Stimulated activated naive CD4-positive, alpha-beta T cell (primary cell): ENCODE results near the gene NPEPL1.

Experiments
- DNase-seq, 6 experiments: peaks; one replicate each; lab custom pipeline; 2025; lab: John Stamatoyannopoulos, UW

Gene NPEPL1

GRCh38 chr20:58684291-58684690, 8.3 kb upstream of the NPEPL1 start:
- DNase-seq = no peak

GRCh38 chr20:58685988-58686387, 6.6 kb upstream of the NPEPL1 start:
- no peak for DNase-seq

- no peak for DNase-seq
These were observed 4.2 kb upstream of the NPEPL1 start for GRCh38 chr20:58688414-58688813.

- no peak for DNase-seq
These were observed 3.8 kb upstream of the NPEPL1 start for GRCh38 chr20:58688840-58689239.

GRCh38 chr20:58690396-58691135, 2.0 kb upstream of the NPEPL1 start:
- DNase-seq = no peak

- DNase-seq = peak in 2 of 6 experiments; percentile 31 to 42
These were observed 624 bp upstream of the NPEPL1 start for GRCh38 chr20:58691773-58692578.

- DNase-seq = peak in 2 of 6 experiments; percentile 38 to 47
These were observed 816 bp downstream of the NPEPL1 start for GRCh38 chr20:58693226-58694006.

GRCh38 chr20:58694241-58695083, 1.9 kb downstream of the NPEPL1 start:
- no peak for DNase-seq

GRCh38 chr20:58695084-58695722, 2.6 kb downstream of the NPEPL1 start:
- no peak for DNase-seq

GRCh38 chr20:58695895-58696375, 3.3 kb downstream of the NPEPL1 start:
- DNase-seq = no peak

GRCh38 chr20:58696411-58696961, 3.9 kb downstream of the NPEPL1 start:
- no peak for DNase-seq

- no peak for DNase-seq
These were observed 4.7 kb downstream of the NPEPL1 start for GRCh38 chr20:58697201-58697866.

GRCh38 chr20:58697867-58698703, 5.5 kb downstream of the NPEPL1 start:
- DNase-seq = no peak

- no peak for DNase-seq
These were observed 6.4 kb downstream of the NPEPL1 start for GRCh38 chr20:58698741-58699622.

- no peak for DNase-seq
These were observed 7.1 kb downstream of the NPEPL1 start for GRCh38 chr20:58699623-58700107.

- no peak for DNase-seq
These were observed 7.7 kb downstream of the NPEPL1 start for GRCh38 chr20:58700121-58700821.

- no peak for DNase-seq
These were observed 8.2 kb downstream of the NPEPL1 start for GRCh38 chr20:58700823-58701222.
